Measurements from ENCODE around the gene RASA3. TPM values are rescaled to one million over a fixed set of nuclear protein-coding genes. Genes with fewer than 3 reads are reported as not detected.

RASA3 gene
- total RNA-seq, 2 donors from 2014 or later, result 6.3 to 12.0 TPM

DNA sequence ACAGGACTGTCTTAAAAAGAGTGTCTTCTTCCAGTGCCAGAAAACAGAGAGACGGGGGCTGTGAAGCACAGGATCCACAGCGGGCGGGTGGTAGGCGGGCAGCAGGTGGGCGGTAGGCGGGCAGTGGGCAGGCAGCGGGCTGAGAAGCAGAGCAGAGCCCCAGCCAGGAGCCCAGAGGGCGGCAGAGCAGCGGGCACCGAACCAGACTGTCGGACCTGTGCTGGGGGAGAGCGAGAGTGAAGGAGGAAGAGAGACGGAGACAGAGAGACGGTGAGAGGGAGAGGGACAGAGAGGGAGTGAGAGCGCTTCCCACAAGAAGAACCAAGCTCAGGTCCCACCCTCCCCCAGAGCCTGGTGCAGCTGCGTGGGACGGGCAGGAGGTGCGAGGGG lies 30.3 kb downstream of the RASA3 start:
- Histone ChIP-seq H3K4me1 (ENCODE audit: control insufficient read depth, insufficient read depth, low read length) (no peaks in the 10 kb centered on the region), H3K4me3 (ENCODE audit: low read length) (no peak overlapping the region), H3K9me3 (ENCODE audit: control insufficient read depth, low read length) (no peaks in the 10 kb centered on the region), H3K9ac (ENCODE audit: extremely low read depth, low read length, poor library complexity, severe bottlenecking) (no peak overlapping the region), H3K36me3 (ENCODE audit: control insufficient read depth, insufficient read depth, low read length) (no peaks in the 10 kb centered on the region), H3K27me3 (ENCODE audit: control insufficient read depth, insufficient read depth, low read length, poor library complexity, severe bottlenecking) (no peaks in the 10 kb centered on the region), H3K27ac (ENCODE audit: low read depth, low read length) (peak overlapping the region; percentile 53)
- Mint-ChIP-seq H3K36me3 (ENCODE audit: low read depth) (peaks cover 3% of the 10 kb centered on the region), H3K27ac (no peak overlapping the region), H3K4me1 (peaks cover 4% of the 10 kb centered on the region), H3K27me3 (ENCODE audit: insufficient read depth) (no peaks in the 10 kb centered on the region), H3K4me3 (no peak overlapping the region), H3K9me3 (peaks cover 7% of the 10 kb centered on the region)
- DNase-seq, result peak; percentile 45
- WGBS, 2 experiments (ENCODE audit: insufficient coverage in 1 of 2, insufficient read length in 1 of 2), result 90 to 98% methylated on average over 7 to 18 of the region's 18 CpGs
- TF ChIP-seq, protein P1, sequence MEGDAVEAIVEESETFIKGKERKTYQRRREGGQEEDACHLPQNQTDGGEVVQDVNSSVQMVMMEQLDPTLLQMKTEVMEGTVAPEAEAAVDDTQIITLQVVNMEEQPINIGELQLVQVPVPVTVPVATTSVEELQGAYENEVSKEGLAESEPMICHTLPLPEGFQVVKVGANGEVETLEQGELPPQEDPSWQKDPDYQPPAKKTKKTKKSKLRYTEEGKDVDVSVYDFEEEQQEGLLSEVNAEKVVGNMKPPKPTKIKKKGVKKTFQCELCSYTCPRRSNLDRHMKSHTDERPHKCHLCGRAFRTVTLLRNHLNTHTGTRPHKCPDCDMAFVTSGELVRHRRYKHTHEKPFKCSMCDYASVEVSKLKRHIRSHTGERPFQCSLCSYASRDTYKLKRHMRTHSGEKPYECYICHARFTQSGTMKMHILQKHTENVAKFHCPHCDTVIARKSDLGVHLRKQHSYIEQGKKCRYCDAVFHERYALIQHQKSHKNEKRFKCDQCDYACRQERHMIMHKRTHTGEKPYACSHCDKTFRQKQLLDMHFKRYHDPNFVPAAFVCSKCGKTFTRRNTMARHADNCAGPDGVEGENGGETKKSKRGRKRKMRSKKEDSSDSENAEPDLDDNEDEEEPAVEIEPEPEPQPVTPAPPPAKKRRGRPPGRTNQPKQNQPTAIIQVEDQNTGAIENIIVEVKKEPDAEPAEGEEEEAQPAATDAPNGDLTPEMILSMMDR (conservative IDR thresholded peaks at IDR 0.05), result no peak

DNA sequence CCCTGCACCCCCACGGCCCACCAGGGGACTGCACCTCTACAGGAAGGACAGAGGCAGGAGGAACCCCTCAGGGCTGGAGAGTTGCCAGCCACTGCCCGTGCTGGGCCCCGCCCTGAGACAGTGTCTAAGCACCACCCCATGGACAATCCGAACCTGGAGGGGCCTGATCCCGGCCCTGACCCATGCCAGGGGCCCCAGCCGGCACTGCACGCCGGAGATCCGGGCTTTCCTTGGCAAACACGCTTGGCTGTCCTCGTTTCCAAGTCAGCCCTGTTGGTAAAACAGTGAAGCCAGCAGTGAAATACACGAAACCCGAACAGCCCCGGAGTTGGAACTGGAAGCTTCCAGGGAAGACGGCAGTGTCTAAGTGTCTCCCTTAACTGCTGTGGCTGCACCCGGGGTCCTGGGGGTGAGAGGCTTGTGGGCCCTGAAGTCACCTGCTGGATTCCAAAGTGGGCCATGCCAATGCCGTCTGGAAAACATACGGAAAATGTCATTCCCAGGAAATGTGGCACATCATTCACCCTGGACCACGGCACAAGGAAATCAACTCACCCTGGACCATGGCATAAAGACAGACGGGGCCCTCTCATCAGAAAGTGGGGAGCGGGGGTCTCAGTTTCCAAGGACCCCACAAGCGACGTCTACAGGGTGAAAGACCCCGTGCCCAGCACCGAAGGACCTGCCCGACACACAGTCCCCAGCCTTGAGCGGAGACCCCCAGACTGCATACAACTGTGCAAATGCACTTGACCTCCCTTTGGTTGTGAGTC lies 30.9 kb downstream of the RASA3 start:
- peak overlapping the region; percentile 73 for H3K27ac ChIP-seq (ENCODE audit: low read depth, low read length)
- Mint-ChIP-seq H3K4me1 (peaks cover 4% of the 10 kb centered on the region), H3K27me3 (ENCODE audit: insufficient read depth) (no peaks in the 10 kb centered on the region), H3K4me3 (no peak overlapping the region), H3K9me3 (peaks cover 7% of the 10 kb centered on the region), H3K36me3 (ENCODE audit: low read depth) (peaks cover 3% of the 10 kb centered on the region), H3K27ac (no peak overlapping the region)
- no peaks in the 10 kb centered on the region for H3K4me1 ChIP-seq (ENCODE audit: control insufficient read depth, insufficient read depth, low read length)
- no peaks in the 10 kb centered on the region for H3K9me3 ChIP-seq (ENCODE audit: control insufficient read depth, low read length)
- H3K4me3 ChIP-seq (ENCODE audit: low read length), result no peak overlapping the region
- no peak overlapping the region for H3K9ac ChIP-seq (ENCODE audit: extremely low read depth, low read length, poor library complexity, severe bottlenecking)
- no peaks in the 10 kb centered on the region for H3K27me3 ChIP-seq (ENCODE audit: control insufficient read depth, insufficient read depth, low read length, poor library complexity, severe bottlenecking)
- DNase-seq, result peak; percentile 62
- no peaks in the 10 kb centered on the region for H3K36me3 ChIP-seq (ENCODE audit: control insufficient read depth, insufficient read depth, low read length)
- TF ChIP-seq, protein P1 (conservative IDR thresholded peaks at IDR 0.05), result no peak
- 91 to 96% methylated on average over 22 to 27 of the region's 27 CpGs for WGBS, 2 experiments (ENCODE audit: insufficient coverage in 1 of 2, insufficient read length in 1 of 2)

DNA sequence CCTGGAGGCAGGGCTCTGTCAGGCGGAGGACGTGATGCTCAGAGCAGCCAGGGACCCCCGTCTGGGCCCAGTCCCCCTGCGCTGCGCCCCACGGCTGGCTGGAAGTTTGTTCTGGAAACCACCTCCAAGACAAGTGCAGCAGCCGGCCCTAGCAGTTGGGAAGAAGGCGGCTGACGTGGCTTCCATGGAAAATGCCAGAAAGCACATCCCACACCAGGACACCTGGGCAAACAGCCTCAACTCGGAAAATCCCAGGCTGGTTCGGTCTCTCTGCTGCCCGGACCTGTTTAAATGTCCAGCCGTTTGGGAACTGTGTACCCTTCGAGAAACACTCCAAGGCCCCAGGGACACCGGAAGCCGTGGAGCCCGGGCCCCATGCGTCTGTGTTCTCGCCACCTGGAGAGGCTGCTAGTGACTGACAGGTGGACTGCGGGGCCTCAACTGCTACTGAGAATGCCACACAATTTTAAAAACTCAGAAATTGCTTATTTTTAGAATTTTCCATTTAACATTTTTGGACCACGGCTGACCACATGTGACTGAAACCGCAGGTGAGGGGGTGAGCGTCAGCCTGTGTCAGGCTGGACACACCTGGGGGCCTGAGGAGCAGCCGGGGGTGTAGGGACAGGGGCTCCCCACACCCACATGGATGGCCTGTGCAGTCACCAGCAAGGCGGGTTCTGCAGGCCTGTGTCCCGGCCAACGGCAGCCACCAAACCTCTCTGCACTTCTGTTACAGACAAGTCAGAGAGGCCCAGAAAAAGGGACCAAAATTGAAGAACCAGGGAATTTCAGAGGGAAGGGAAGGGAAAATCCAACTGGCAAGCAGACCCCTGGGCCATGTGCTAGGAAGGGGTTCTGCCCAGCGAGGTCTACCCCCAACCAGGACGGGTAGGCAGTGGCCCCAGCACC lies 31.7 kb downstream of the RASA3 start:
- no peaks in the 10 kb centered on the region for H3K27me3 Mint-ChIP-seq (ENCODE audit: insufficient read depth)
- peaks cover 4% of the 10 kb centered on the region for H3K4me1 Mint-ChIP-seq
- H3K36me3 Mint-ChIP-seq (ENCODE audit: low read depth), result peaks cover 3% of the 10 kb centered on the region
- TF ChIP-seq, protein P1 (conservative IDR thresholded peaks at IDR 0.05), result no peak
- no peaks in the 10 kb centered on the region for H3K9me3 ChIP-seq (ENCODE audit: control insufficient read depth, low read length)
- peak overlapping the region; percentile 79 for H3K27ac Mint-ChIP-seq
- H3K9me3 Mint-ChIP-seq, result peaks cover 7% of the 10 kb centered on the region
- no peaks in the 10 kb centered on the region for H3K4me1 ChIP-seq (ENCODE audit: control insufficient read depth, insufficient read depth, low read length)
- H3K9ac ChIP-seq (ENCODE audit: extremely low read depth, low read length, poor library complexity, severe bottlenecking), result no peak overlapping the region
- H3K27ac ChIP-seq (ENCODE audit: low read depth, low read length), result peak overlapping the region; percentile 73
- no peak overlapping the region for H3K4me3 ChIP-seq (ENCODE audit: low read length)
- no peaks in the 10 kb centered on the region for H3K36me3 ChIP-seq (ENCODE audit: control insufficient read depth, insufficient read depth, low read length)
- peak; percentile 62 for DNase-seq
- H3K27me3 ChIP-seq (ENCODE audit: control insufficient read depth, insufficient read depth, low read length, poor library complexity, severe bottlenecking), result no peaks in the 10 kb centered on the region
- H3K4me3 Mint-ChIP-seq, result no peak overlapping the region
- 89% methylated on average over 16 to 29 of the region's 29 CpGs for WGBS, 2 experiments (ENCODE audit: insufficient coverage in 1 of 2, insufficient read length in 1 of 2)
